H1 (cell line): ENCODE results near the gene FPR2. TPM values are rescaled to one million over a fixed set of nuclear protein-coding genes. Genes with fewer than 3 reads are reported as not detected.

Source experiments
- CTCF ChIA-PET: fragments of 300-600 bp; sonication (Branson Sonifier 250); formaldehyde crosslinking; loops from one replicate; lab custom pipeline; 2021; ENCODE audit not compliant: partially characterized antibody; lab: Charles Lee
- POLR2A ChIA-PET: fragments of 300-600 bp; sonication (Branson Sonifier 250); formaldehyde crosslinking; loops from one replicate; lab custom pipeline; 2021; ENCODE audit warnings: inconsistent platforms; ENCODE audit not compliant: partially characterized antibody; lab: Charles Lee
- DNase-seq, 2 experiments: peaks; one replicate each; pipeline versions ENCODE4 v3.0.0 to v3.0.0-alpha.2; 2010 to 2022; ENCODE audit warnings: low spot score in 2 of 2, low read depth in 1 of 2, mixed read lengths in 1 of 2
- FAIRE-seq: peaks from 2 replicates; lab custom pipeline; 2011; peaks lifted over from hg19 to GRCh38; lab: Jason Lieb, UNC
- H2AFZ ChIP-seq: 2 replicates; pipeline ENCODE4 v1.8.1; 2012; ENCODE audit warnings: low read length, inconsistent platforms
- H2AK5ac ChIP-seq: 2 replicates; pipeline ENCODE4 v1.6.1; 2013; ENCODE audit warnings: low read depth, low read length
- H2BK120ac ChIP-seq: replicated peaks from 2 replicates; pipeline ENCODE3; 2013; ENCODE audit warnings: low read depth, low read length, inconsistent platforms
- H2BK12ac ChIP-seq: 2 replicates; pipeline ENCODE4 v1.6.1; 2013; ENCODE audit warnings: low read depth, low read length
- H2BK15ac ChIP-seq: 2 replicates; pipeline ENCODE4 v1.6.1; 2013; ENCODE audit warnings: low read length
- H2BK20ac ChIP-seq: 2 replicates; pipeline ENCODE4 v1.6.1; 2013; ENCODE audit warnings: low read length
- H2BK5ac ChIP-seq: 2 replicates; pipeline ENCODE4 v1.6.1; 2013; ENCODE audit warnings: low read depth, low read length
- H3K14ac ChIP-seq: 2 replicates; pipeline ENCODE4 v1.6.1; 2013; ENCODE audit warnings: inconsistent platforms; ENCODE audit not compliant: insufficient read length
- H3K18ac ChIP-seq: 2 replicates; pipeline ENCODE4 v1.6.1; 2013; ENCODE audit warnings: low read length; ENCODE audit errors: extremely low read depth
- H3K23ac ChIP-seq: 2 replicates; pipeline ENCODE4 v1.6.1; 2013; ENCODE audit warnings: inconsistent platforms; ENCODE audit not compliant: insufficient read length
- H3K23me2 ChIP-seq: 2 replicates; pipeline ENCODE4 v1.6.1; 2013; ENCODE audit warnings: low read depth, low read length
- H3K27ac ChIP-seq: 2 replicates; pipeline ENCODE4 v1.6.1; 2011; ENCODE audit warnings: low read depth, low read length, inconsistent platforms
- H3K27me3 ChIP-seq, 4 experiments: replicated peaks in 1 of 4; 1 replicate in 1 of 4; 2 replicates in 3 of 4; pipeline versions ENCODE4 v1.6.1 to v1.8.1; 2011 to 2013; ENCODE audit warnings: low read length in 3 of 4, mild to moderate bottlenecking in 3 of 4, inconsistent platforms in 2 of 4, mixed read lengths in 2 of 4, moderate library complexity in 1 of 4; ENCODE audit not compliant: control insufficient read depth in 3 of 4, insufficient read depth in 3 of 4; ENCODE audit errors: extremely low read depth in 1 of 4
- H3K36me3 ChIP-seq, 4 experiments: 2 replicates each; pipeline versions ENCODE4 v1.6.1 to v1.8.1; 2011 to 2013; ENCODE audit warnings: mild to moderate bottlenecking in 4 of 4, low read length in 3 of 4, moderate library complexity in 2 of 4, control low read depth in 1 of 4, inconsistent platforms in 1 of 4; ENCODE audit not compliant: insufficient read depth in 4 of 4, control insufficient read depth in 2 of 4
- H3K4ac ChIP-seq: replicated peaks from 2 replicates; pipeline ENCODE3; 2013; ENCODE audit warnings: low read length, low read depth, mixed read lengths, inconsistent platforms; ENCODE audit not compliant: insufficient read length
- H3K4me1 ChIP-seq, 4 experiments: replicated peaks in 1 of 4; 1 replicate in 1 of 4; 2 replicates in 3 of 4; pipeline versions ENCODE4 v1.6.1 to v1.8.1; 2011 to 2013; ENCODE audit warnings: low read length in 3 of 4, inconsistent platforms in 2 of 4, mixed read lengths in 1 of 4; ENCODE audit not compliant: insufficient read depth in 4 of 4, control insufficient read depth in 3 of 4
- H3K4me2 ChIP-seq, 2 experiments: 2 replicates each; pipeline versions ENCODE4 v1.6.1 to v1.8.1; 2011 to 2013; ENCODE audit warnings: low read depth in 2 of 2, low read length in 2 of 2, control low read depth in 1 of 2, inconsistent platforms in 1 of 2, mild to moderate bottlenecking in 1 of 2; ENCODE audit not compliant: insufficient read depth in 1 of 2
- H3K4me3 ChIP-seq, 4 experiments: fragments of 200-600, 300-600 bp in 1 of 4; sonication (generic), shearing (Covaris generic), sonication (Bioruptor Twin) in 1 of 4; 2 replicates each; pipeline versions ENCODE4 v1.5.1 to v1.8.1; 2011 to 2016; ENCODE audit warnings: low read length in 4 of 4, low read depth in 3 of 4, control low read depth in 2 of 4, inconsistent platforms in 2 of 4, mild to moderate bottlenecking in 2 of 4, mixed read lengths in 1 of 4, moderate library complexity in 1 of 4; ENCODE audit not compliant: insufficient read depth in 2 of 4; ENCODE audit errors: extremely low read depth in 1 of 4
- H3K56ac ChIP-seq: replicated peaks from 2 replicates; pipeline ENCODE3; 2013; ENCODE audit warnings: low read depth, mild to moderate bottlenecking, mixed read lengths, low read length, inconsistent platforms; ENCODE audit not compliant: insufficient read length
- H3K79me1 ChIP-seq: 2 replicates; pipeline ENCODE4 v1.6.1; 2013; ENCODE audit warnings: low read depth, low read length, control low read depth
- H3K79me2 ChIP-seq, 2 experiments: 2 replicates each; pipeline versions ENCODE4 v1.6.1 to v1.8.1; 2012 to 2013; ENCODE audit warnings: low read length in 2 of 2, mild to moderate bottlenecking in 2 of 2, inconsistent platforms in 1 of 2; ENCODE audit not compliant: insufficient read depth in 2 of 2, control insufficient read depth in 1 of 2
- H3K9ac ChIP-seq, 4 experiments: replicated peaks in 1 of 4; 1 replicate in 1 of 4; 2 replicates in 3 of 4; pipeline versions ENCODE4 v1.6.1 to v1.8.1; 2011 to 2013; ENCODE audit warnings: low read depth in 3 of 4, low read length in 3 of 4, control low read depth in 2 of 4, mild to moderate bottlenecking in 2 of 4, moderate library complexity in 2 of 4, inconsistent platforms in 1 of 4; ENCODE audit errors: extremely low read depth in 1 of 4
- H3K9me3 ChIP-seq, 2 experiments: 2 replicates each; pipeline versions ENCODE4 v1.6.1 to v1.8.1; 2012 to 2013; ENCODE audit warnings: mild to moderate bottlenecking in 2 of 2, moderate library complexity in 2 of 2, control low read depth in 1 of 2, inconsistent platforms in 1 of 2, low read depth in 1 of 2, low read length in 1 of 2, mixed read lengths in 1 of 2; ENCODE audit not compliant: insufficient read depth in 2 of 2
- H4K20me1 ChIP-seq, 2 experiments: replicated peaks in 1 of 2; 2 replicates each; pipeline versions ENCODE3 to v1.8.1; 2011 to 2013; ENCODE audit warnings: inconsistent platforms in 2 of 2, low read length in 2 of 2, mild to moderate bottlenecking in 1 of 2; ENCODE audit not compliant: insufficient read depth in 2 of 2, control insufficient read depth in 1 of 2
- H4K5ac ChIP-seq: 2 replicates; pipeline ENCODE4 v1.6.1; 2013; ENCODE audit warnings: low read length, low read depth, mixed read lengths, inconsistent platforms; ENCODE audit not compliant: insufficient read length
- H4K8ac ChIP-seq: 2 replicates; pipeline ENCODE4 v1.8.0; 2013; ENCODE audit warnings: mild to moderate bottlenecking, moderate library complexity, low read length, inconsistent platforms; ENCODE audit not compliant: insufficient read depth; ENCODE audit errors: extremely low read depth
- H4K91ac ChIP-seq: replicated peaks from 2 replicates; pipeline ENCODE3; 2013; ENCODE audit warnings: low read length, mixed read lengths, inconsistent platforms; ENCODE audit not compliant: insufficient read length
- TBP ChIP-seq: IDR thresholded peaks from 2 replicates; pipeline ENCODE4 v1.6.1; 2011; ENCODE audit warnings: low read depth, low read length, improper control_type of control experiment
- WGBS, 2 experiments: shearing (Covaris generic) in 1 of 2; methylation state at CpG; one replicate each; pipeline versions ENCODE4 v1.1.6 to v1.1.7; 2013 to 2015; ENCODE audit warnings: low lambda C conversion rate in 2 of 2, mixed read lengths in 2 of 2, inconsistent platforms in 1 of 2, low coverage in 1 of 2, missing lambda C conversion rate in 1 of 2; ENCODE audit not compliant: insufficient replicate concordance in 2 of 2, insufficient coverage in 1 of 2, insufficient read length in 1 of 2; ENCODE audit errors: extremely low coverage in 1 of 2, missing lambda C conversion rate in 1 of 2; 5-methylcytosine and 5-hydroxymethylcytosine counted together
- polyA plus RNA-seq, 7 experiments: library from polyadenylated mRNA; depleted of rRNA in 3 of 7; stranded (reverse) in 5 of 7; unstranded in 2 of 7; fragments of >200 nt in 5 of 7; fragments of 200-250 nt in 2 of 7; gene quantifications; 1 replicate in 5 of 7; 2 replicates in 1 of 7; 4 replicates in 1 of 7; pipeline versions ENCODE4 v1.2.1 to v1.2.3, GENCODE V29; 2011 to 2013; ENCODE audit warnings: missing spikeins in 2 of 7, mixed read lengths in 2 of 7
- total RNA-seq: library from RNA; stranded (reverse); fragmentation: NEBNext Ultra II Directional; extraction: Animal tissue kit (Norgen Biotek cat#: 25700); gene quantifications from 2 replicates; pipeline ENCODE4 v1.2.1, GENCODE V29; 2021
- TF ChIP-seq, protein P1 (sequence below): IDR thresholded peaks from 2 replicates; pipeline ENCODE4 v1.6.1; 2012; ENCODE audit warnings: inconsistent platforms

The FPR2 gene
- total and polyA plus RNA-seq, 2 of the 8 experiments (the other 6 are each of a cell fraction or from before 2014, with no cell fraction given), result 0.17 TPM; not detected in 1

DNA sequence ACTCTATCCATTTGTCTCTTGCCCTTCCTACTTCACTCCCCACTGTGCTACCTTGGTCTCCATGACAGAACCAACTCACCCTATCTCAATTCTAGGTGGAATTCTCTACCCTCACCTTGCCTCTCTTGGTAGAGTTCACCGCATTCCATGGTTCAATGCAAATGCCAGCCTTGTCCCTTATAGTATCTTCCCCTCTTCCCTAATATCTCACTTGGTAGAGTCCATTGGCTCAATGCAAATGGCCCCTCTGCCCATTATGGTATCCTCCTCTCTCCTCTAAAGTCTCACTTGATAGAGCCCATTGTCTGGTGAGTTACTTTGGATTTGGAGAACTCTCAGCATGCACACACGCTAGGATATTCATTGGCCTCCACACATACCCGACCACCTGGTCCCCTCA, 45.1 kb upstream of the FPR2 start:
- no peak overlapping the region for H2BK5ac ChIP-seq
- H4K20me1 ChIP-seq, result no peaks in the 10 kb centered on the region
- H2BK20ac ChIP-seq, result no peak overlapping the region
- no peak overlapping the region for H2BK12ac ChIP-seq
- H3K23ac ChIP-seq, result no peak overlapping the region
- H3K79me1 ChIP-seq, result no peaks in the 10 kb centered on the region
- H2AK5ac ChIP-seq, result no peak overlapping the region
- H3K4me3 ChIP-seq, result no peak overlapping the region
- TF ChIP-seq, protein P1, sequence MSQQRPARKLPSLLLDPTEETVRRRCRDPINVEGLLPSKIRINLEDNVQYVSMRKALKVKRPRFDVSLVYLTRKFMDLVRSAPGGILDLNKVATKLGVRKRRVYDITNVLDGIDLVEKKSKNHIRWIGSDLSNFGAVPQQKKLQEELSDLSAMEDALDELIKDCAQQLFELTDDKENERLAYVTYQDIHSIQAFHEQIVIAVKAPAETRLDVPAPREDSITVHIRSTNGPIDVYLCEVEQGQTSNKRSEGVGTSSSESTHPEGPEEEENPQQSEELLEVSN, result no peak
- no peak for TF ChIP-seq TBP
- no peak overlapping the region for H4K8ac ChIP-seq
- H4K91ac ChIP-seq, result no peak overlapping the region
- no peaks in the 10 kb centered on the region for H3K36me3 ChIP-seq
- no peaks in the 10 kb centered on the region for H3K79me2 ChIP-seq
- H2BK15ac ChIP-seq, result no peak overlapping the region
- 0 out of 7 replicates have a peak, but pooled peaks cover 0 to 2% (median under 1%) of the 10 kb centered on the region in 4 experiments for H3K4me1 ChIP-seq
- no peak overlapping the region for H4K5ac ChIP-seq
- H3K27ac ChIP-seq, result no peak overlapping the region
- H3K56ac ChIP-seq, result no peak overlapping the region
- H3K23me2 ChIP-seq, result peaks cover 10% of the 10 kb centered on the region; the same call in 1 of the 2 replicates
- H3K14ac ChIP-seq, result no peak overlapping the region
- POLR2A ChIA-PET, result no interaction called here
- H3K4ac ChIP-seq, result no peak overlapping the region
- no peak overlapping the region for H3K9ac ChIP-seq
- H3K9me3 ChIP-seq, result no peaks in the 10 kb centered on the region
- WGBS, 2 experiments, result 86% methylated on average over 3 of the region's 3 CpGs; no CpG with 5 or more reads in 1 of the 2 experiments
- FAIRE-seq (no peak), DNase-seq (no peak)
- no peak overlapping the region for H3K18ac ChIP-seq
- no peak overlapping the region for H2AFZ ChIP-seq
- CTCF ChIA-PET, result no interaction called here
- H2BK120ac ChIP-seq, result no peak overlapping the region
- peaks cover 9 to 29% (median 18%) of the 10 kb centered on the region in 4 experiments for H3K27me3 ChIP-seq
- no peak overlapping the region for H3K4me2 ChIP-seq
